ENCODE results near the gene GYS1. TPM values are rescaled to one million over a fixed set of nuclear protein-coding genes. Genes with fewer than 3 reads are reported as not detected.
"Not testable (repeated sequence)": the region's sequence is repeated elsewhere in the genome, so short reads cannot be mapped to it uniquely, and the experiment has no call there.

The GYS1 gene
- total RNA-seq, 1 experiment from 2014 or later: 62.7 TPM

- BruUV-seq (replicated peaks); H3K9me3 ChIP-seq; H3K9me3 Mint-ChIP-seq (ENCODE audit: unreplicated experiment); H3K27ac Mint-ChIP-seq (ENCODE audit: unreplicated experiment); H3K36me3 Mint-ChIP-seq (ENCODE audit: insufficient read depth, unreplicated experiment); H3K27me3 ChIP-seq (replicated peaks; ENCODE audit: control insufficient read depth, insufficient read depth, low read length); H3K27me3 Mint-ChIP-seq (ENCODE audit: insufficient read depth, unreplicated experiment); H3K4me1 Mint-ChIP-seq (ENCODE audit: low read depth, unreplicated experiment); POLR2A ChIA-PET; H3K4me3 Mint-ChIP-seq (ENCODE audit: unreplicated experiment); DNase-seq; intact Hi-C loops (cut with micrococcal nuclease; ENCODE audit: unreplicated experiment); H3K36me3 ChIP-seq (ENCODE audit: control insufficient read depth, insufficient read depth, low read length); H3K4me1 ChIP-seq; H3K4me3 ChIP-seq (ENCODE audit: low read depth, low read length); CTCF ChIA-PET: not testable (repeated sequence)
Observed at GRCh38 chr19:49038111-49038510, 45.0 kb upstream of the GYS1 start.

GRCh38 chr19:49036815-49037214 is 43.7 kb upstream of the GYS1 start, which contains the start of gene CGB1:
CGB1 (minus strand) TSS chr19:49036895; CDS start chr19:49036711, 184 bp downstream.
- H3K4me3 ChIP-seq (ENCODE audit: low read depth, low read length); intact Hi-C loops (cut with micrococcal nuclease; ENCODE audit: unreplicated experiment); BruUV-seq (replicated peaks); H3K9me3 Mint-ChIP-seq (ENCODE audit: unreplicated experiment); H3K27me3 ChIP-seq (replicated peaks; ENCODE audit: control insufficient read depth, insufficient read depth, low read length); POLR2A ChIA-PET; H3K9me3 ChIP-seq; H3K4me1 ChIP-seq; H3K27ac Mint-ChIP-seq (ENCODE audit: unreplicated experiment); H3K4me1 Mint-ChIP-seq (ENCODE audit: low read depth, unreplicated experiment); CTCF ChIA-PET; H3K4me3 Mint-ChIP-seq (ENCODE audit: unreplicated experiment); H3K36me3 Mint-ChIP-seq (ENCODE audit: insufficient read depth, unreplicated experiment); H3K36me3 ChIP-seq (ENCODE audit: control insufficient read depth, insufficient read depth, low read length); H3K27me3 Mint-ChIP-seq (ENCODE audit: insufficient read depth, unreplicated experiment): not testable (repeated sequence)
- peak; percentile 53 to 85 for TF ChIP-seq CTCF (IDR thresholded peaks at IDR 0.05; ENCODE audit: insufficient read depth in 1 of 2, low read depth in 1 of 2, low read length in 1 of 2, severe bottlenecking in 1 of 2, unreplicated experiment in 1 of 2)
- peak; percentile 73 to 74 for DNase-seq

- H3K27me3 ChIP-seq (replicated peaks; ENCODE audit: control insufficient read depth, insufficient read depth, low read length); H3K9me3 ChIP-seq; H3K4me1 Mint-ChIP-seq (ENCODE audit: low read depth, unreplicated experiment); intact Hi-C loops (cut with micrococcal nuclease; ENCODE audit: unreplicated experiment); H3K36me3 Mint-ChIP-seq (ENCODE audit: insufficient read depth, unreplicated experiment); H3K4me3 ChIP-seq (ENCODE audit: low read depth, low read length); CTCF ChIA-PET; H3K36me3 ChIP-seq (ENCODE audit: control insufficient read depth, insufficient read depth, low read length); H3K4me1 ChIP-seq; POLR2A ChIA-PET; H3K9me3 Mint-ChIP-seq (ENCODE audit: unreplicated experiment); BruUV-seq (replicated peaks); H3K27me3 Mint-ChIP-seq (ENCODE audit: insufficient read depth, unreplicated experiment): not testable (repeated sequence)
- TF ChIP-seq CTCF (IDR thresholded peaks at IDR 0.05; ENCODE audit: insufficient read depth in 1 of 2, low read depth in 1 of 2, low read length in 1 of 2, severe bottlenecking in 1 of 2, unreplicated experiment in 1 of 2): peak; percentile 32 to 77
- H3K27ac Mint-ChIP-seq (ENCODE audit: unreplicated experiment): peak within 1 kb of the TSS; percentile 55
- H3K4me3 Mint-ChIP-seq (ENCODE audit: unreplicated experiment): peak within 1 kb of the TSS; percentile 36
- peak; percentile 74 to 80 for DNase-seq
Observed at GRCh38 chr19:49031642-49032301, 38.7 kb upstream of the GYS1 start, which contains the start of gene CGB2. CGB2 (plus strand) TSS chr19:49031890; CDS start chr19:49032096, 206 bp downstream.

GRCh38 chr19:49030323-49030722 is 37.2 kb upstream of the GYS1 start:
- CTCF ChIA-PET; H3K27ac Mint-ChIP-seq (ENCODE audit: unreplicated experiment); intact Hi-C loops (cut with micrococcal nuclease; ENCODE audit: unreplicated experiment); H3K36me3 Mint-ChIP-seq (ENCODE audit: insufficient read depth, unreplicated experiment); H3K9me3 Mint-ChIP-seq (ENCODE audit: unreplicated experiment); H3K4me1 ChIP-seq; H3K27me3 ChIP-seq (replicated peaks; ENCODE audit: control insufficient read depth, insufficient read depth, low read length); H3K36me3 ChIP-seq (ENCODE audit: control insufficient read depth, insufficient read depth, low read length); H3K4me1 Mint-ChIP-seq (ENCODE audit: low read depth, unreplicated experiment); POLR2A ChIA-PET; BruUV-seq (replicated peaks); DNase-seq; H3K27me3 Mint-ChIP-seq (ENCODE audit: insufficient read depth, unreplicated experiment); H3K4me3 Mint-ChIP-seq (ENCODE audit: unreplicated experiment); H3K9me3 ChIP-seq; H3K4me3 ChIP-seq (ENCODE audit: low read depth, low read length): not testable (repeated sequence)

GRCh38 chr19:49029749-49030148 is 36.6 kb upstream of the GYS1 start:
- H3K27me3 ChIP-seq (replicated peaks; ENCODE audit: control insufficient read depth, insufficient read depth, low read length); H3K36me3 Mint-ChIP-seq (ENCODE audit: insufficient read depth, unreplicated experiment); H3K4me3 Mint-ChIP-seq (ENCODE audit: unreplicated experiment); H3K4me1 Mint-ChIP-seq (ENCODE audit: low read depth, unreplicated experiment); DNase-seq; CTCF ChIA-PET; H3K36me3 ChIP-seq (ENCODE audit: control insufficient read depth, insufficient read depth, low read length); H3K9me3 Mint-ChIP-seq (ENCODE audit: unreplicated experiment); H3K4me3 ChIP-seq (ENCODE audit: low read depth, low read length); BruUV-seq (replicated peaks); H3K27me3 Mint-ChIP-seq (ENCODE audit: insufficient read depth, unreplicated experiment); H3K9me3 ChIP-seq; intact Hi-C loops (cut with micrococcal nuclease; ENCODE audit: unreplicated experiment); H3K27ac Mint-ChIP-seq (ENCODE audit: unreplicated experiment); POLR2A ChIA-PET; H3K4me1 ChIP-seq: not testable (repeated sequence)

- not testable (repeated sequence) for H3K27me3 Mint-ChIP-seq (ENCODE audit: insufficient read depth, unreplicated experiment)
Observed at GRCh38 chr19:49028686-49029085, 35.6 kb upstream of the GYS1 start.

More at GRCh38 chr19:49028686-49029085, 35.6 kb upstream of the GYS1 start:
- intact Hi-C loops (cut with micrococcal nuclease; ENCODE audit: unreplicated experiment); CTCF ChIA-PET; H3K36me3 ChIP-seq (ENCODE audit: control insufficient read depth, insufficient read depth, low read length); H3K4me3 Mint-ChIP-seq (ENCODE audit: unreplicated experiment); H3K9me3 ChIP-seq; H3K27ac Mint-ChIP-seq (ENCODE audit: unreplicated experiment); H3K9me3 Mint-ChIP-seq (ENCODE audit: unreplicated experiment); H3K4me1 ChIP-seq; H3K4me1 Mint-ChIP-seq (ENCODE audit: low read depth, unreplicated experiment); H3K27me3 ChIP-seq (replicated peaks; ENCODE audit: control insufficient read depth, insufficient read depth, low read length); H3K36me3 Mint-ChIP-seq (ENCODE audit: insufficient read depth, unreplicated experiment); H3K4me3 ChIP-seq (ENCODE audit: low read depth, low read length); BruUV-seq (replicated peaks); DNase-seq: not testable (repeated sequence)
- POLR2A ChIA-PET: interaction anchor here (0.6 kb wide), 1 partner anchor 658 kb away, joined by 3 read pairs; no protein-coding TSS in a partner anchor
